ENCODE measurements around the gene STRA8. TPM values are rescaled to one million over a fixed set of nuclear protein-coding genes. Genes with fewer than 3 reads are reported as not detected.

Gene STRA8
- total RNA-seq, 1 experiment from 2014 or later = not detected

DNA sequence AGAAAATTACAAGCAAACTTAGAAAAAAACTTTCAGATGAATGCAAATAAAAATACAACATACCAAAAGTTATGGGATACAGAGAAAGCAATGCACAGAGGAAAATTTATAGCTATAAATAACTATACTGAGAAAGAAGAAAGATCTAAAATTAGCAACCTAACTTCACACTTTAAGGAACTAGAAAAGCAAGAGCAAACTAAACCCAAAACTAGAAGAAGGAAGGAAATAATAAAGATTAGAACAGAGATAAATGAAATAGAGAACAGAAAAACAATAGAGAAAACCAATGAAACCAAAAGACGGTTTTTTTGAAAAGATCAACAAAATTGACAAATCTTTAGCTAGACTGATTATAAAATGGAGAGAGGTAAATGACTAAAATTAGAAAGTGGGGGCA is 9.6 kb upstream of the STRA8 start:
- no peak overlapping the region for H3K27ac ChIP-seq (ENCODE audit: insufficient read length, low read depth, low read length)
- DNase-seq = no peak
- H3K56ac ChIP-seq (ENCODE audit: insufficient read length, low read depth, low read length) = no peak overlapping the region
- Mint-ChIP-seq H3K9me3 (no peaks in the 10 kb centered on the region), H3K4me1 (peaks cover 6 to 17% of the 10 kb centered on the region in 2 experiments), H3K27ac (no peak overlapping the region), H3K36me3 (ENCODE audit: insufficient read depth in 1 of 3, low read depth in 3 of 3) (no peaks in the 10 kb centered on the region), H3K4me3 (no peak overlapping the region), H3K27me3 (ENCODE audit: low read depth) (no peaks in the 10 kb centered on the region)
- H4K8ac ChIP-seq (replicated peaks; ENCODE audit: insufficient read length, low read depth, low read length) = no peak overlapping the region
- TF ChIP-seq, protein P1, sequence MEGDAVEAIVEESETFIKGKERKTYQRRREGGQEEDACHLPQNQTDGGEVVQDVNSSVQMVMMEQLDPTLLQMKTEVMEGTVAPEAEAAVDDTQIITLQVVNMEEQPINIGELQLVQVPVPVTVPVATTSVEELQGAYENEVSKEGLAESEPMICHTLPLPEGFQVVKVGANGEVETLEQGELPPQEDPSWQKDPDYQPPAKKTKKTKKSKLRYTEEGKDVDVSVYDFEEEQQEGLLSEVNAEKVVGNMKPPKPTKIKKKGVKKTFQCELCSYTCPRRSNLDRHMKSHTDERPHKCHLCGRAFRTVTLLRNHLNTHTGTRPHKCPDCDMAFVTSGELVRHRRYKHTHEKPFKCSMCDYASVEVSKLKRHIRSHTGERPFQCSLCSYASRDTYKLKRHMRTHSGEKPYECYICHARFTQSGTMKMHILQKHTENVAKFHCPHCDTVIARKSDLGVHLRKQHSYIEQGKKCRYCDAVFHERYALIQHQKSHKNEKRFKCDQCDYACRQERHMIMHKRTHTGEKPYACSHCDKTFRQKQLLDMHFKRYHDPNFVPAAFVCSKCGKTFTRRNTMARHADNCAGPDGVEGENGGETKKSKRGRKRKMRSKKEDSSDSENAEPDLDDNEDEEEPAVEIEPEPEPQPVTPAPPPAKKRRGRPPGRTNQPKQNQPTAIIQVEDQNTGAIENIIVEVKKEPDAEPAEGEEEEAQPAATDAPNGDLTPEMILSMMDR (conservative IDR thresholded peaks at IDR 0.05) = no peak
- no peak overlapping the region for H3T11ph ChIP-seq (ENCODE audit: low read length)
- WGBS (ENCODE audit: extremely low coverage, insufficient read length, low lambda C conversion rate) = no CpG with 5 or more reads among the region's 1 CpG
- H3K4ac ChIP-seq (ENCODE audit: low read depth, low read length) = no peak overlapping the region
- H3K14ac ChIP-seq (ENCODE audit: insufficient read depth, low read length) = no peak overlapping the region
- no peak overlapping the region for H3K4me2 ChIP-seq (ENCODE audit: insufficient read depth, insufficient read length, low read length)
- H2AK5ac ChIP-seq (ENCODE audit: insufficient read length, low read length) = no peak overlapping the region
- no peaks in the 10 kb centered on the region for H3K4me1 ChIP-seq (ENCODE audit: insufficient read depth, low read length)
- H3K79me2 ChIP-seq (ENCODE audit: insufficient read depth, low read length) = no peaks in the 10 kb centered on the region
- H2BK120ac ChIP-seq (ENCODE audit: low read depth, low read length, poor library complexity, severe bottlenecking) = no peak overlapping the region
- H2BK12ac ChIP-seq (ENCODE audit: insufficient read length, low read depth, low read length) = no peak overlapping the region
- H3K27me3 ChIP-seq (ENCODE audit: insufficient read depth, low read length) = no peaks in the 10 kb centered on the region
- H3K18ac ChIP-seq (ENCODE audit: insufficient read length, low read depth, low read length) = no peak overlapping the region
- H3K23me2 ChIP-seq (ENCODE audit: insufficient read length, low read depth, low read length, poor library complexity, severe bottlenecking) = no peaks in the 10 kb centered on the region
- H4K91ac ChIP-seq (ENCODE audit: insufficient read length, low read depth, low read length) = no peak overlapping the region
- no peaks in the 10 kb centered on the region for H4K20me1 ChIP-seq (ENCODE audit: control insufficient read depth, insufficient read depth, insufficient read length)
- no peaks in the 10 kb centered on the region for H3K79me1 ChIP-seq (ENCODE audit: insufficient read depth, low read depth, low read length, poor library complexity, severe bottlenecking)
- H2AFZ ChIP-seq (ENCODE audit: low read length) = no peak overlapping the region
- H3K9ac ChIP-seq (ENCODE audit: extremely low read depth, insufficient read length, low read length) = no peak overlapping the region
- H2BK15ac ChIP-seq (ENCODE audit: low read depth, low read length) = no peak overlapping the region
- H3K23ac ChIP-seq (ENCODE audit: insufficient read length, low read depth, low read length) = no peak overlapping the region
- H2BK5ac ChIP-seq (ENCODE audit: insufficient read length, low read length) = no peak overlapping the region
- H2BK20ac ChIP-seq (ENCODE audit: low read depth, low read length, poor library complexity, severe bottlenecking) = no peak overlapping the region
- H4K5ac ChIP-seq (ENCODE audit: insufficient read length, low read depth, low read length) = no peak overlapping the region
- no peaks in the 10 kb centered on the region for H3K9me3 ChIP-seq (ENCODE audit: control insufficient read depth, low read depth, low read length)

Data from H9 (cell line).